CD4-positive, alpha-beta T cell treated with Interleukin-6 for 4 hours (primary cell): ENCODE results near the gene PCK1.

Source experiments
- DNase-seq: peaks from one replicate; pipeline ENCODE4 v3.0.0-alpha.2; 2020; ENCODE audit warnings: mixed read lengths

PCK1 gene

GRCh38 chr20:57577679-57578475, 17.0 kb downstream of the PCK1 start:
- no peak for DNase-seq

GRCh38 chr20:57578476-57579165, 17.7 kb downstream of the PCK1 start:
- DNase-seq = no peak

- DNase-seq = no peak
These were observed 18.5 kb downstream of the PCK1 start for GRCh38 chr20:57579331-57579897.

- no peak for DNase-seq
These were observed 19.1 kb downstream of the PCK1 start for GRCh38 chr20:57579898-57580447.

- DNase-seq = no peak
These were observed 19.7 kb downstream of the PCK1 start for GRCh38 chr20:57580478-57581201.

GRCh38 chr20:57581202-57582028, 20.5 kb downstream of the PCK1 start:
- DNase-seq = no peak

GRCh38 chr20:57582029-57582378, 21.1 kb downstream of the PCK1 start:
- no peak for DNase-seq

GRCh38 chr20:57582432-57583288, 21.8 kb downstream of the PCK1 start:
- DNase-seq = no peak

- no peak for DNase-seq
These were observed 22.7 kb downstream of the PCK1 start for GRCh38 chr20:57583289-57584257.

- no peak for DNase-seq
These were observed 24.0 kb downstream of the PCK1 start for GRCh38 chr20:57584768-57585461.

GRCh38 chr20:57585466-57586213, 24.7 kb downstream of the PCK1 start:
- DNase-seq = no peak

- no peak for DNase-seq
These were observed 25.5 kb downstream of the PCK1 start for GRCh38 chr20:57586370-57586793.

GRCh38 chr20:57586943-57587277, 26.0 kb downstream of the PCK1 start:
- no peak for DNase-seq

- DNase-seq = no peak
These were observed 26.5 kb downstream of the PCK1 start for GRCh38 chr20:57587278-57587988.

GRCh38 chr20:57587989-57588377, 27.1 kb downstream of the PCK1 start:
- DNase-seq = no peak

- no peak for DNase-seq
These were observed 27.7 kb downstream of the PCK1 start for GRCh38 chr20:57588596-57588995.

- no peak for DNase-seq
These were observed 28.3 kb downstream of the PCK1 start for GRCh38 chr20:57589123-57589727.
